A204.1 (cell line): Measurements from ENCODE around the gene PSMC5.
A peak's percentile ranks its signal among the peaks of the same experiment; 100 is the strongest.

ENCODE experiments used
- FAIRE-seq: peaks from 2 replicates; lab custom pipeline; 2012; peaks lifted over from hg19 to GRCh38; lab: Jason Lieb, UNC

The PSMC5 gene

DNA sequence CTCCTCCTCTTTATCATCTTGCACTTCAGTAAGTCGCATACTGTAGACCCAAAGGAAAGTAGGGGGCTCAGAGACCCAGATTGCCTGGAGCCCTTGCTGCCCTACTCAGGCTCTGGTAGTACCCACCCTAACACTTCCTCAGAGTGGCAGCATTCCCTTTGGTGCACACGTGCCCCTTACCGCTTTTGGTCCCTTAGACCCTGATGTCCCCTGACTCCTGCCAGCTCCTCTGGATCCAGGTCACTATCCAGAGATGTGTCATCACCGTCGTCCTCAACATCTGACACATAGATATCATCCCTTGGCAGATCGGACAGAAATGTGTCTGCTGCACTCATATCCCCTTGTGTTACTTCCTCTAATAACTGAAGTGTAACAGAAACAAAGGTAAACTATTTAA is 5.4 kb upstream of the PSMC5 start:
- FAIRE-seq = no peak

DNA sequence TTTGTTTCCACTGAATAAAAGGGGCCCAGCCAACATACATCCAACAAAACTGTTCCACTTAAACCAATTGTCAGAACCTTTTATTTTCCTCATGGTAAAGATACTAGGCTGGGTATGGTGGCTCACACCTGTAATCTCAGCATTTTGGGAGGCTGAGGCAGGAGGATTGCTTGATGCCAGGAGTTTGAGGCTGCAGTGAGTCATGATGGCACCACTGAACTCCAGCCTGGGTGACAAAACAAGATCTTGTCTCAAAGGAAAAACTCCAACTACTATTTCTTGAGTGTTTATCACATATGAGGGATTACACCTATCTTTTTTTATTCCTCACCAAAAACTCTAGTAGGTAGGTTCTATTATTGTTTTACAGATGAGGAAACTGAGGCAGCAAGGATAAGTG is 4.7 kb upstream of the PSMC5 start:
- no peak for FAIRE-seq

DNA sequence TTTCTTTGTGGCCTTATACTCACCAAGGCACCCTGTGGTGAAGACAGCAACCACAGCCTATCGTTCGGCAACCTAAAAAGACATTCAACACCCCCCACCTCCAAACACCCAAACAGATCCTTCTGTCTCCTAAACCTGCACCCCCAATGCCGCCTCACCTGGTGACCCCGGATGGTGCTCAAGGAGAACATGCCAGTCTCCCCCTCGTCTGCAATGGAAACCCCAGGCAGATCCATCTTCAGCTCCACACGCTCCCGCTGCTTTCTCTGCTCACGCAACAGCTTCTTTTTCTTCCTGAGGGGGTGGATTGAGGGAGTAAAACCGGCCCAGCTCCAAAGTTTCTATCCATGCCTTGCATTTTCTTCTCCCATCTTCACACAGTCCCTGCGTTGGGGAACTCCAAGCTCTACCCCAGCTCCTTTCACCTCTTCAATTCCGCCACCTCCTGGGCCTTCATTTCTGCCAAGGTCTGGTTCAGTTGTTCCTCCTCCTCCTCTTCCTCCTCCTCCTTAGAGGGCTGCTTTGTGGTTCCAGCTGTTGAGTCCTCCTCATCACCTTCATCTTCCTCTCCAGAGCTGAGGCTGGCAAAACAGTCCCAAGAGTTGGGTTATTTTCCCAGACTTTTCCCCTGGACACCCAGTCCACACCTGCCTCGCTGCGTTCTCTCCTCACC is 3.4 kb upstream of the PSMC5 start:
- no peak for FAIRE-seq

DNA sequence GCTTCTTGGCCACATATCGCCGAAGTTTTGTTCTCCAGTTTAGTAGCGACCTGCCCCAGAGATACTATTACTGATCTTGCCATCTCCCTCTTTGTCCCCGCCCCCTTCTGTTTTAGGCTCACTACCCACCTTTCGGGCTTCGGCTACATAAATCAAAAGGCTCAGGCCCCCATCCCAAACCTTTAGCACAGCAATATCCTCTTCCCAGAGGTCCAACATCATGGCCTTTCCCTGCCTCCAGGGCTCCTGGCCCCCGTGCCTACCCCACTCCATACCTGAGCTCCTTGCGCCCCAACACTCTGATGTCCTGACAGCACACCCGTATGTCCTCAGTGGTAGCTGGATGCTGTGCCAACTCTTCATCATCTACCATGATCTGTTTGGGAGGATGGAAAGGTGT is 2.9 kb upstream of the PSMC5 start:
- FAIRE-seq = no peak

DNA sequence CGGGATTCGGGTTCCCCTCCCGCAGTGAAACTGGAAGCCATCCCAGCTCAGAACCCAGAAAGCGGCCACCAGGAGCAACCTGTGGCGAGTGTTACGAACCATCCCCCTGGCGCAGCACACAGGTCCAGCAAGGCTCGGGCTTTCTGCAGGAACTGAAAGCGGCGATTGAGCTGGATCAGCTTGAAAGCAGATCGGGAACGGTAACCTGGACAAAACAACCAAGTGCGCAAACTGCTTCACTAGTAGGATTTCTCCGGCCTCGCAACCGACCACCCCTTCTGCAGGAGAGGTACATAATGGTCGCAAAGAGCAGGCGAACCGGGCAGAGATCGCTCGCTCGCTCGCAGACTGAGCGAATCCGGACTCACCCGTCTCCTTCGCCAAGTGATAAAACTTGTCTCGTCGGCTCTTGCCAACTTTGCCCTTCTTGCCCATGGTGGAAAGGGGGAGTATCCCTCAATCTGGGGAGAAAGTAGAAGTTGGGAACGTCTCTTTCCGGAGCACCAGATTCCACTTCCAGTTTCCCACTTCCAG is 696 bp upstream of the PSMC5 start:
- FAIRE-seq = no peak

DNA sequence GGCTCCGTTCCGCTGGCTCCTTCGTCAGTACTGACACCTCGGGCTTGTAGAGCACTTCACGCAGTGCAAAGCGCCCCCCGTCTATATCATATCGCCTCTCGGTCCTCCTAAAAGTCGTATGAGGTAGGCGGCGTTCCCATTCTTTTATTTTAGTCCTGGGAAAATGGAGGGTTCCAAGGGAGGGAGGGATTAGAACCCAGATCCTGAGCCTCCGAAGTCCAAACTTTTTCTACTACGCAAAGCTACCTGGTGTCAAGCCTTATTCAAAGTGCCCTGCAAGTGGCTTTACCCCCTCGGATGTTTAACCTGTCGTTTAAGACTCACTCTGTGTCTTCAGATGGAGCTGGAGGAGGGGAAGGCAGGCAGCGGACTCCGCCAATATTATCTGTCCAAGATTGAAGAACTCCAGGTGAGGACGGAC is 580 bp downstream of the PSMC5 start:
- FAIRE-seq = no peak

DNA sequence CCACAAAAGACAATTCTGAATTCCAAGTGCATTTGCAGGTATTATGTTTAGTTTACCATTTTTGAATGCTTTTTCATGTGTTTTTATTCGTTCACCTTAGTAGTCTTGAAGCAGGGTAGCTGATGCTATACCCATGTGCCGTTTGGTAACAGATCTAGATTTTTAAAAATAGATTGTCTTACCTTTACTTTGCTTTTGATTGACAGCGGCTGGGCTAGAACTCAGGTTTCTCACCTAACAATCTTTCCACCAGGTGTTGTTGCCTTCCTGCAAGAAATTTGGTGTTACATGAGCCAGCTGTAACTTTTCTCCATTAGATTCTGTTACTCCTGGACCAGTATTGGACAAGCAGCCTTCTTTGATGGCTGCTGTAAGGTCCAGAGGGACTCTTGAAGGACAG is 1.7 kb downstream of the PSMC5 start:
- FAIRE-seq = no peak

DNA sequence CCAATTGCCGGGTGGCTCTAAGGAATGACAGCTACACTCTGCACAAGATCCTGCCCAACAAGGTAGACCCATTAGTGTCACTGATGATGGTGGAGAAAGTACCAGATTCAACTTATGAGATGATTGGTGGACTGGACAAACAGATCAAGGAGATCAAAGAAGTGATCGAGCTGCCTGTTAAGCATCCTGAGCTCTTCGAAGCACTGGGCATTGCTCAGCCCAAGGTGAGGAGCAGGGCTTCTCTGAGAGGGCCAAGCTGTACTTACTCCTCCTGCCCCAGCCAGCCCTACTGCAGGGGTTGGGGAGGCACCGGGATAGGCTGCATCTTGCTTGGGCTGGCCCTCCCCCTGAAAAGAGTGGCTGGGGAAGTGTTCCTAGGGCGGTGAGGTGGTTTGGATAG is 3.0 kb downstream of the PSMC5 start:
- FAIRE-seq = no peak

DNA sequence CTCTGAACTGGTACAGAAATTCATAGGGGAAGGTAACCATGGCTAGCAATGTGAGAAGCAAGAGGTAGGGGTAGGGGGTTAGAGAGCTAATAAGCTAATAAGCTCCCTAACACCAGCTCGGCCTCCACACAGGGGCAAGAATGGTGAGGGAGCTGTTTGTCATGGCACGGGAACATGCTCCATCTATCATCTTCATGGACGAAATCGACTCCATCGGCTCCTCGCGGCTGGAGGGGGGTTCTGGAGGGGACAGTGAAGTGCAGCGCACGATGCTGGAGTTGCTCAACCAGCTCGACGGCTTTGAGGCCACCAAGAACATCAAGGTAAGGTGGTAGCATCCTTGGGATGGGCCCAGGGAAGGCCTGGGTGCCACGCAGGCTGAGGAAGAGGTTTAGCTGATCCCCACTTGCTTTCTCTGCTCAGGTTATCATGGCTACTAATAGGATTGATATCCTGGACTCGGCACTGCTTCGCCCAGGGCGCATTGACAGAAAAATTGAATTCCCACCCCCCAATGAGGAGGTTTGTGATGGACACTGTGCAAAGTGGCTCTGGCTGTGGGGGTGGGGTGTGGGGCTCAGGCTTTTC is 3.8 kb downstream of the PSMC5 start:
- no peak for FAIRE-seq

DNA sequence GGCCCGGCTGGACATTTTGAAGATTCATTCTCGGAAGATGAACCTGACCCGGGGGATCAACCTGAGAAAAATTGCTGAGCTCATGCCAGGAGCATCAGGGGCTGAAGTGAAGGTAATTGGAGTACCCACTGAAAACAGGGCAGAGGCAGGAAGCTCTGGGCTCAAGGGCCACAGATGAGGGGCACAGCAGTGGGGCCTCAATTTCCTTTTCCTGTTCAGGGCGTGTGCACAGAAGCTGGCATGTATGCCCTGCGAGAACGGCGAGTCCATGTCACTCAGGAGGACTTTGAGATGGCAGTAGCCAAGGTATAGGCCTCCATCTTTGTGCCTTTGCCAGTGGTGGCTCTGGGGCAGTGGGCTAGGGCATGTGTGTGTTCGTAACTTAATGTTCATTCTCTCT is 4.3 kb downstream of the PSMC5 start:
- FAIRE-seq = no peak

DNA sequence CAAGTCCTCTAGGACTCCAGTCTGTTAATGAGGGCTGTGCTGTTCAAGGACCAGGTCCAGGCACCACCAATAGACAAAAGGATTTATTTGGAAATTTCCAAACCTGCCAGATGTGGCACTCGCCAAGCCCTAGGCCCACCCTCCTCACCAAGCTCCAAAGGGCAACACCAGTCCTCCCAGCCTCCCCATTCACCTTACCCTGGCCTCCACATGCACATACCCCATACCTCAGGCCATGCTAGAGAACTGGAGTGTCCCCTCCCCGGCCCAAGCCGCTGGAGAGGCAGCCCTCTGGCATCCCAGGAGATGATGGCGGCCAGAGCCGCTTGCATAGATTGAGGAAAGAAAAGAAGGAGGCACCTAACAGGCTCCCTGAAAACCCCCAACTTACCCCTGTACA is 4.8 kb downstream of the PSMC5 start:
- no peak for FAIRE-seq

DNA sequence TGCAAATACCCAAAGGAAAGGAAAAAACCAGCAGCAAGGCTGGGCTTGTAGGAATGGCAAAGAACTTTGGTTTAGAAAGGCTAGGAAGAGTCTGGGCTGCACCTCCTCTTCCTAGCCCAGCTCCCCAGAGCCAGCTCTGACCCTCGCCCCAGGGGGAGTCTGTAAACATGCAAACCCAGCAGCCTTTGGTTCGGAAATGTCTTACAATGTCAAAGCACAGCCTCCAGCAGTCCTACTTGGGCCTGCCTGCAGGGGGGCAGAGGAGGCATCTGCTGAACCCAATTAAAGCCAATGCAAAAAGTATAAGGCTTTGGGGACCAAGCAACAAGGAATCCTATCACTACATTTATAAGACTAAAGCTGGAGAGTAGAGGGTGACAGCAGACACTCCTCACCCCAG is 5.2 kb downstream of the PSMC5 start:
- FAIRE-seq = no peak

DNA sequence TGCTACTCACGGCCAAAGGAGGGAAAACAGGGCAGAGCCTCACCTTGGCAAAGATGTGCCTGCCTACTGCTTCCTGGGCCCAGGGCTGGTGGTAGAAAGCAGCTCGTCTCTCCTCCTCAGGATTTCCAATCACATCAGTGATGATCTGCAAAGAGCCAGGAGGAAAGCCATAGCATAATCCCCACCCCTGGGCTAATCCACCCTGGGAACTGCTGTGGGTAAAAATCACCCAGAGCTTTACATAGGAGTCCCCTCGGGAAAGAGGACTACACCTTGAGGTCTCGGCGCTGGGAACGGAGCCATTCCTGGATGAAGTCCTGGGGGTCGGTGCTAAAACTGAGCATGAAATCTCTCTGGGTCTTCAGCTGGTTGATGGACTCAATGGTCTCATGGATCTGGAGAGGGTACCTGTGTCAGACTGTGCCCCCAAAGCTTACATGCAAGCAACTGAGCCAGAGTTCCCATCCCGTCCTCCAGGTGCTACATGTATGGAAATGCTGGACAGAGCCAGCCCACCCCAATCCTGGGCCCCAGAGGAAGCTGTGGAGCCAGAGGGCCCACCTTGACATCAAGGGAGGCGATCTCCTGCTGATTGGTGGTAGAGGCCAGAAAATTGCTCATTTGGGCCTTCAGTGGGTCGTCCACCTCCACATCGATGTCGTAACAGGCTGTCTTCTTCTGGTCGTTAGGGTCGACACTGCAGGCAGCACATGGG is 6.0 kb downstream of the PSMC5 start:
- no peak for FAIRE-seq

DNA sequence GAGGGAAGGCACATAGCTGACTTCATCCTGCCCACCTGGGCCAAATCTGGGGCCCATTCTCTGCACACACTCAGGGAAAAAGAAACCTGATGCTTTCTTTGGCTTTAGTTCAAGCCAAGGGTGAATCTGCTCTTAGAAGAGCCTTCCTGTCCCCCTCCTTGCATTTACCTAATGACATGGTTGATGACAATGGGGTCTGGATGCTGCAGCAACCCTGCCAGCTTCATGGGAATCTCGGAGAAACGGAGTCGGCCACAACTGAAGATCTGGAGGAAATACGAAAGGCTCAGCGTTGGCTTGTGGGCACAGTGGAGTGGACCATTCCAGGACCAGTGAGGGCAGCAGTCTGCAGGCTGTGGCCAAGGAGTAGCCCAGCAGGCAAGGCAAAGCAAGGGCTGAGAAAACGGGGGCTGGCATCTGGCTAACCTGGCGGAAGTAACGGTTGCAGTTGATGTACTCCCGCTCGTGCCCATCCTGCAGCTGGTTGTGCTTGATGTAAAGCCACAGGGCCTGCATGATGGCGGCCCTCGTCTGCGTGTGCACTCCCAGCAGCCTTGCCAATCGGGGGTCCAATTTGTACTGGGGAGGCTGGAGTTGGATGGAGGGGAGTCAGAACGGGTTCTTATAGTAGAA is 6.6 kb downstream of the PSMC5 start:
- FAIRE-seq = no peak

DNA sequence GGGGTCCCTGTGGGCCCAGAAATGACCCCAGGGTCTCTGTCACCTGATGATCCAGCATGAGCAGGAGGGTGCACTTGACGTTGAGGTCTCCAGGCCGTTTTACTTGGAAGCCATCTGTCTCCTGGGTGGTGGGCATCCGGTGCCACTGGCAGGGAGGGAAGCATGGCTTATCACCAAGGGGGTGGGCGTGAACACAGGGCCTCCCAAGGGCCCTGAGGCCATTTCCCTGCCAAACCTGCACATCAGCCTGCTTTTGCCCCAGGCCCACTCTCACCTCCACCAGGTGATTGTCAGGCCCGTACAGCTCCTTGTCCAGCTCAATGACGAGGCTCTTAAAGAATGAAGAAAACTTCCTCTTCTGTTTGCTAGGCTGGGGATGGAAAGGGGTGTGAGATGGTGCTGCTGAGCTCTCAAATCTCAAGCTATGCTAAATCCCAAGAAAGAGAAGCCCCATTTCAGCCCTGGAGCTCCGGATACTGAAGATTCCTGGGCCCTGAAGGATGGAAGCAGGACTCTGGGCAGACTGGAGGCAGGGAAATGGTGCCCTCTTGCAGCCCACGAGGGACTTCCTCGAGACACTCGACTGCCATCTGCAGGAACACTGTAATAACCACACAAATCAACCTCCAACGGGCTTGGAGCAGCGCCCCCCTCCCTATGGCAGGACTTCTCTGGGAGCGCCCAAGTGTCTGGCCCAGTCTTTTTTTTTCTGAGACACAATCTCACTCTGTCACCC is 7.4 kb downstream of the PSMC5 start:
- peak; percentile 65 for FAIRE-seq

DNA sequence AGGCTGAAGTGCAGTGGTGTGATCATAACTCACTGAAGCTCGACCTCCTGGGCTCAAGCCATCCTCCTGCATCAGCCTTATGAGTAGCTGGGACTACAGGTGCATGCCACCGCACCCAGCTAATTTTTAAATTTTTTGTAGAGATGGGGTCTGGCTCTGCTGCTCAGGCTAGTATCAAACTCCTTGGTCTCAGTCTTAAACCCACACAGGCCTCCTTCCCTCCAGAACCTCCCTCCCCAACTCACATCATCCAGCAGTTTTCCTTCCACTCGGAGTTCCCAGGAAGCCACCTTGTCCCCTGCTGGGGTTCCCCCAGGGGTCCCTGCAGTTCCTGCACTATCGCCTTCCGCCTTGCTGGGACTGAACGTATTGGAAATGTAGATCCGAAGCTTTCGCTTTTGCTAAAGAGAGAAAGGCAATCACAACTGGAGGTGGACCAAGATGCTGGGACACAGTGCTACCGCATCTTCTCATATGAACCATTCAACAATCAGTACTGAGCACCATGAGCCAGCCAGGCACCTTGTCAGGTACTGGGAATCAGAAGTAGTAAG is 8.0 kb downstream of the PSMC5 start:
- FAIRE-seq = no peak

DNA sequence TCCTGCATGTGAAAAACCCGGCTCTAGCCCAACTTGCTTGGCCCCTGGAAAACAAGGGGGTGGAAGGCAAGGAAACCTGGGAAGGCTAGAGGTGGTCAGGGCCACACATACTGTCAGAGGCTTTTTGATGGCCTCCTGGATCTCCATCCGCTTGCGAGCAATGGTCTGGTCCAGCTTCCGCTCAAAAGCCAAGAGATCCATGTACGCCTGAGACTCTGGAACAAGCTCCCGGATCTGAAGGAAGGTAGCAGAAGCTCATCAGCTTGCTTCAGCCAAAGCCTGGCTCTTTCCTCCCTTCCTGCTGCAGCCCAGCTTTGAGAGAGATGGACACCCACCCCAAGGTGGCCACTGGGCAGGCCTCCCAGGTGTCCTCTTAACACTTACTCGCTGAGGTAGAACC is 9.6 kb downstream of the PSMC5 start:
- FAIRE-seq = no peak

DNA sequence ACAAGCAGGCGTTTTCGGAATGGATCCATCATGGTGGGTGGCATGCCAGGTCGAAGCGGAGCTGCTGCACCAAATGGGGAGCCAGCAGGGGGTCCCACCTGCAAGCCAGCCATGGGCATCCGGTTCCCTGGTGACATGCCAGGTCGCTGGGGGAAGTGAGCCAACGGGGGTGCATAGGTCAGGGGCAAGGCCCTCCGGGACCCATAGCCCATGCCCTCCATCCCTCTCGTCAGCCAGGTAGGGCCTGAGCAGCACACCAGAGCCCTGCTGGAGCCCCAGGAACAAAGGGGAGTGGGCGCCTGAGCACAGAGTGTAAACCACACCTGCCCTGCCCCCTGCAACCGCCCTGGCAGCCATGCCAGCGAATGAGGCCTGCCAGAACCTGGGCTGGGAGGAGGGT is 10.2 kb downstream of the PSMC5 start:
- FAIRE-seq = no peak

DNA sequence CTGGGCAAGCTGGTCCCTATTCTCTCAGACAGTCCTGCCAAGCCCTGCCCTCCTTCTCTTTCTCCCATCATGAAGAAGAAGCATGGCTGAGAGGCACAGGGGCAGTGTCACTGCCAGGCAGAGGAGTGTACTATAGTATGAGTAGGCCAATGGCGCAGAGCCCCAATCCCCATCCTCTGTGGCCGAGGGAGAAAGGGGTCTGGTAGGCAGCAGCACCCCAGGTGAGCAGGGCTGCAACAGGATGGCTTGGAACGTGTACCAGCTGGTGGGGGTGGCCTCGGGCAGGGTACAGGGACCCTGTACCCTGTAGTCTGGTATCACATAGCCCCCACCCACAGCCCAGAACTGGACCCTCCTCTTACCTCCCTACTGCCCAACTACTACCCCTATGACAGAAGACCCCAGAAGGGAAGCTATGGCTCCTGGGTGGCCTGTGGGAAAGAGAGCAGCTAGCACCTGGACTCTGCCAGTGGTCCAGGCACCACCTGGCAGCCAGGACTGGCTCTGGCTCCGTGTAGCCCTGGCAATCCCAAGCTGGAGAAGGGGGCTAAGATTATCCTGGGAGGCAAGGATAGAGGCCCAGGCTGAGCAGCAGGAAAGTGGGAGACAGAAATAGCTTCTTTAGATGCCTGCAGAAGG is 10.8 kb downstream of the PSMC5 start:
- FAIRE-seq = no peak

DNA sequence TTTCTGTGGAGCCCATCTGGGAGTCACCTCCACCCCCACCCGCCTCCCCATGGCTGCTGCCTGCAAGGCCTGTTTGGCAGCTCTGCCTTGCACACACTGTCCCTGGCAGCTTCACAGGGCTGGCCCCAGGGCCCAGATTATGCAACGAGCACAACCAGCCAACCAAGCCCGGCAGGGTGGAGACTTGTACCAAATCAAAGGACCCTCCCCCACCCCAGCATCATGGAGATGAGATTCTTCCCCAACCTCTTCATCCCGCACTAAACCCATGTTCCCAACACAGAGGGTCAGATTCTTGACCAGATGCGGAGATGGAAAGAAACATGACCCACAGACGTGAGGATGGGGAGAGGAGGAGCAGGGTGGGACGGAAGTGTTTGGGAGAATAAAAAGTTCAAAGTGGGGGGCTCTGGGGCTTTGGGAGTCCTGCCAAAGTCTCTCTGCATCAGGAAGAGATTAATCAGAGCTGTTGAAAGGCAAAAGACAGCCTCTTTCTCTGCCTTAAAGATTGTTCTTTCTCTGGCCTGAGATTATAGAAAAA is 11.5 kb downstream of the PSMC5 start:
- FAIRE-seq = no peak

DNA sequence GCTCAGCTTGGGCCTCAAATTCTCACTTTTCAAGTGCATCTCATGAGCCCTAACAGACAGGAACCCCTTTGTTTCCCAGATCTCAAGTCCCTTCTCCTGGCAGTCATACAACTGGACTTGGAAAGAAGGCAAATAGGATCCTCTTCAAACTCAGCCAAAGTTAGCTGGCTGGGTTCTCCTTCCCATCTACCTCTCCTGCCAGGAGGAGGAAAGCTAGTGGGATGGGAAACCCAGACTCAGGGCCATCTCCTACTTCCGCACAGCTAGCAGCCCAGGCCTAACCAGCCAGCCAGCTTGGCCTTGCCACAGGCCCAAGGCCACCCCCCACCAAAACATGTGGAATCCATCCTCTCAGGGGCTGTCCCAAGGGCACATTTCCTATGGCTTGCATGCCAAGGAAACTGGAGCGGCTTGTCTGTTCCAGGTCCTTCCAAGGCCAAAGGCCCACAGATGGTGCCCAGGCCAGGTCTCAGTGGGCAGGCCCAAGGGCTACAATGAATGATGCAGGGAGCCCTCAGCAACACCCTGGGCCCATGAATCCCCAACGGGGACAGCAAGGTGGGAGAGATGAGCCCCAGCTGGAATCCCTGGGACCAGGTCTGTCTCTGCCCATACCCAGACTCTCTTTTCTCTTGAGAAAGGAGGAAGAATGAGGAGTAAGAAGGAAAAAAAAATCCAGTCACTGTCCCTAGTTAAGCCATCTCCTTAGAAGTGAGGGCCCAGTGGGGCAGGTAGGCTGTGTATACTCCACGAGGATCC is 13.5 kb downstream of the PSMC5 start:
- FAIRE-seq = no peak
